ENCODE measurements around the gene KCNAB3. TPM values are rescaled to one million over a fixed set of nuclear protein-coding genes. Genes with fewer than 3 reads are reported as not detected.

The KCNAB3 gene
- polyA plus RNA-seq, 1 donor (not counting 4 experiments of a cell fraction or from before 2014, with no cell fraction given) = 2.0 TPM

GRCh38 chr17:7940034-7940433 lies 10.4 kb upstream of the KCNAB3 start:
- no peak overlapping the region for H2AFZ ChIP-seq (ENCODE audit: control insufficient read depth, low read length)
- H4K20me1 ChIP-seq (ENCODE audit: control insufficient read depth, extremely low read depth, insufficient read depth, low read length) = no peaks in the 10 kb centered on the region
- no peak for DNase-seq (ENCODE audit: low read depth, low spot score)
- H3K27ac ChIP-seq (ENCODE audit: control insufficient read depth, insufficient read depth, low read length) = no peak overlapping the region
- no peak overlapping the region for H3K9ac ChIP-seq (ENCODE audit: control insufficient read depth, extremely low read depth, insufficient read depth, low read length)
- no peaks in the 10 kb centered on the region for H3K9me3 ChIP-seq (ENCODE audit: control insufficient read depth, low read depth, low read length)
- no peak overlapping the region for H3K4me3 ChIP-seq (ENCODE audit: control insufficient read depth in 2 of 3, extremely low read depth in 1 of 3, insufficient read depth in 2 of 3, low read depth in 1 of 3, low read length in 3 of 3)
- no peak for TF ChIP-seq EZH2 (IDR thresholded peaks at IDR 0.05; ENCODE audit: low read length)
- no peak for TF ChIP-seq CTCF (optimal IDR thresholded peaks at IDR 0.05 in 1 of 3, IDR thresholded peaks at IDR 0.05 in 1 of 3, conservative IDR thresholded peaks at IDR 0.05 in 1 of 3; ENCODE audit: extremely low read depth in 1 of 3, insufficient read depth in 2 of 3, low read length in 3 of 3)
- H3K9me1 ChIP-seq (ENCODE audit: control insufficient read depth, extremely low read depth, insufficient read depth, low read length) = no peaks in the 10 kb centered on the region
- H3K27me3 ChIP-seq (ENCODE audit: control insufficient read depth, extremely low read depth, insufficient read depth, low read length) = no peaks in the 10 kb centered on the region
- no peaks in the 10 kb centered on the region for H3K79me2 ChIP-seq (ENCODE audit: control insufficient read depth, insufficient read depth, low read length)
- dilution Hi-C loops (cut with MboI; ENCODE audit: extremely low pct_ligation_motif_present, low sequenced_read_pairs) = no loop called here
- FAIRE-seq = no peak
- H3K4me1 ChIP-seq (ENCODE audit: control insufficient read depth, extremely low read depth, insufficient read depth, low read length) = no peaks in the 10 kb centered on the region
- H3K4me2 ChIP-seq (ENCODE audit: control insufficient read depth, extremely low read depth, insufficient read depth, low read depth, low read length) = no peak overlapping the region
- peaks cover 30 to 36% of the 10 kb centered on the region in 2 experiments for H3K36me3 ChIP-seq (ENCODE audit: control insufficient read depth in 2 of 2, extremely low read depth in 1 of 2, insufficient read depth in 2 of 2, low read length in 2 of 2)

- FAIRE-seq (no peak), DNase-seq (ENCODE audit: low read depth, low spot score) (no peak)
- Histone ChIP-seq H3K9me3 (ENCODE audit: control insufficient read depth, low read depth, low read length) (no peaks in the 10 kb centered on the region), H3K9ac (ENCODE audit: control insufficient read depth, extremely low read depth, insufficient read depth, low read length) (no peak overlapping the region), H3K27me3 (ENCODE audit: control insufficient read depth, extremely low read depth, insufficient read depth, low read length) (no peaks in the 10 kb centered on the region), H3K9me1 (ENCODE audit: control insufficient read depth, extremely low read depth, insufficient read depth, low read length) (peaks cover 4% of the 10 kb centered on the region), H3K36me3 (ENCODE audit: control insufficient read depth in 2 of 2, extremely low read depth in 1 of 2, insufficient read depth in 2 of 2, low read length in 2 of 2) (peaks cover 20 to 23% of the 10 kb centered on the region in 2 experiments), H3K4me1 (ENCODE audit: control insufficient read depth, extremely low read depth, insufficient read depth, low read length) (peaks cover 15% of the 10 kb centered on the region), H3K4me2 (ENCODE audit: control insufficient read depth, extremely low read depth, insufficient read depth, low read depth, low read length) (no peak overlapping the region), H3K27ac (ENCODE audit: control insufficient read depth, insufficient read depth, low read length) (no peak overlapping the region), H2AFZ (ENCODE audit: control insufficient read depth, low read length) (no peak overlapping the region), H4K20me1 (ENCODE audit: control insufficient read depth, extremely low read depth, insufficient read depth, low read length) (no peaks in the 10 kb centered on the region), H3K4me3 (ENCODE audit: control insufficient read depth in 2 of 3, extremely low read depth in 1 of 3, insufficient read depth in 2 of 3, low read depth in 1 of 3, low read length in 3 of 3) (no peak overlapping the region), H3K79me2 (ENCODE audit: control insufficient read depth, insufficient read depth, low read length) (peaks cover 28% of the 10 kb centered on the region)
- TF ChIP-seq CTCF (optimal IDR thresholded peaks at IDR 0.05 in 1 of 3, IDR thresholded peaks at IDR 0.05 in 1 of 3, conservative IDR thresholded peaks at IDR 0.05 in 1 of 3; ENCODE audit: extremely low read depth in 1 of 3, insufficient read depth in 2 of 3, low read length in 3 of 3) = no peak
- TF ChIP-seq EZH2 (IDR thresholded peaks at IDR 0.05; ENCODE audit: low read length) = no peak
- dilution Hi-C loops (cut with MboI; ENCODE audit: extremely low pct_ligation_motif_present, low sequenced_read_pairs) = no loop called here
Measured at GRCh38 chr17:7935859-7936258, 6.2 kb upstream of the KCNAB3 start.
